GM10248 (cell line): ENCODE data around the gene GBE1.

Source experiments
- CTCF ChIA-PET: fragments of 300-600 bp; sonication (Branson Sonifier 250); formaldehyde crosslinking; extraction: SDS; loops from one replicate; lab custom pipeline; 2021; ENCODE audit warnings: antibody characterized with exemption; lab: Yijun Ruan, JAX
- POLR2A ChIA-PET: fragments of 350-650 bp; sonication (Branson Sonifier 250); formaldehyde crosslinking; extraction: SDS; loops from one replicate; lab custom pipeline; 2020; ENCODE audit warnings: antibody characterized with exemption; lab: Yijun Ruan, JAX
- DNase-seq: peaks from one replicate; pipeline ENCODE4 v3.0.0; 2012; ENCODE audit errors: extremely low spot score
- CTCF ChIP-seq: IDR thresholded peaks from 2 replicates; pipeline ENCODE4 v1.5.1; 2012; ENCODE audit warnings: mild to moderate bottlenecking, low read depth; ENCODE audit errors: extremely low read depth, missing control alignments, control extremely low read depth

The GBE1 gene

GRCh38 chr3:81554388-81554787 lies 207.1 kb downstream of the GBE1 start:
- no peak for TF ChIP-seq CTCF
- no peak for DNase-seq
- POLR2A ChIA-PET: no interaction called here
- CTCF ChIA-PET: interaction anchor here (0.7 to 1.0 kb wide), 2 partner anchors 11 to 18 kb away, joined by 3 read pairs; no protein-coding TSS in a partner anchor

DNA sequence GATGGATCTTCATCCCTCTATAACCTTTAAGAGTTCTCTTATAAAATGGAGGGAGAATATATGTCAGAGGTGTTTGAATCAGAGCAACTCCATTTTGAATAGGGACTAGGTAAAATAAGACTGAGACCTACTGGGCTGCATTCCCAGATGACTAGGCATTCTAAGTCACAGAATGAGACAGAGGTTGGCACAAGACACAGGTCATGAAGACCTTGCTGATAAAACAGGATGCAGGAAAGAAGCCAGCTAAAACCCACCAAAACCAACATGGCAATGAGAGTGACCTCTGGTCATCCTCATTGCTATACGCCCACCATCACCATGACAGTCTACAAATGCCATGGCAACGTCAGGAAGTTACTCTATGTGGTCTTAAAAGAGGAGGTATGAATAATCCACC lies 211.0 kb downstream of the GBE1 start:
- no peak for DNase-seq
- POLR2A ChIA-PET: no interaction called here
- CTCF ChIA-PET: no interaction called here
- TF ChIP-seq CTCF: no peak

DNA sequence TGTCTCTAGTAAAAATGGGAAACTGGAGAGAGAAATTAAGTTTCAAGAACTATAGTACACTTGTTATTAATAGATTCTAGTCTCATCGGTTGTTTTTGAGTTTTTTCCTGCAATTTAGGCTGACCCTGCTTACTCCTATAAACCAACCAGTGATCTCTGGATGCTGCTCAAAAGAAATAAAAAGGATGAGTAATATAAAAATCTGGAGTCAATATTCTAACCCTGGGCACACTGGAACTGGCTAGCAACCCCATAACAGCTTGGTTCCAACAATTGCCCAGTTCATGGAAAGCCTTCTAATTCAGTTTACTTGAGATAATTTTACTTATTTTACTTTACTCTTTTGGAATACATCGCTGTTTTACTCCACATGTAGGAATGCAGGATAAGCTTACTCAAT lies 211.6 kb downstream of the GBE1 start:
- no peak for DNase-seq
- ChIA-PET POLR2A (no interaction called here), CTCF (no interaction called here)
- no peak for TF ChIP-seq CTCF

- no peak for TF ChIP-seq CTCF
- POLR2A ChIA-PET: no interaction called here
- DNase-seq: no peak
- CTCF ChIA-PET: no interaction called here
These were observed 212.1 kb downstream of the GBE1 start for GRCh38 chr3:81549388-81549787.

GRCh38 chr3:81545572-81545971 lies 215.9 kb downstream of the GBE1 start:
- no peak for TF ChIP-seq CTCF
- POLR2A ChIA-PET: no interaction called here
- CTCF ChIA-PET: no interaction called here
- DNase-seq: no peak

- TF ChIP-seq CTCF: no peak
- DNase-seq: no peak
- POLR2A ChIA-PET: no interaction called here
- CTCF ChIA-PET: no interaction called here
These were observed 217.1 kb downstream of the GBE1 start for GRCh38 chr3:81544385-81544784.

- POLR2A ChIA-PET: no interaction called here
- no peak for TF ChIP-seq CTCF
- CTCF ChIA-PET: no interaction called here
- DNase-seq: no peak
These were observed 220.7 kb downstream of the GBE1 start for GRCh38 chr3:81540787-81541186.
